Vagina (tissue), 2 donors: ENCODE data around the gene FGF6. TPM values are rescaled to one million over a fixed set of nuclear protein-coding genes. Genes with fewer than 3 reads are reported as not detected.
A peak's percentile ranks its signal among the peaks of the same experiment; 100 is the strongest.

Experiments
- DNase-seq, 2 donors: peaks; one replicate each; pipeline ENCODE4 v3.0.0-alpha.2; 2017; ENCODE audit errors: extremely low spot score in 2 of 2
- H3K27ac ChIP-seq: fragments of 200-600 bp; sonication (generic); one replicate; pipeline ENCODE4 v1.5.1; 2019
- H3K27me3 ChIP-seq: fragments of 200-600 bp; sonication (generic); one replicate; pipeline ENCODE4 v1.5.1; 2019
- H3K36me3 ChIP-seq, 2 donors: fragments of 200-600 bp; sonication (generic); one replicate each; pipeline ENCODE4 v1.5.1; 2017 to 2019
- H3K4me1 ChIP-seq: fragments of 200-600 bp; sonication (generic); one replicate; pipeline ENCODE4 v1.5.1; 2019
- H3K4me3 ChIP-seq, 2 donors: fragments of 200-600 bp; sonication (generic); 1 replicate in 1 of 2; 2 replicates in 1 of 2; pipeline ENCODE4 v1.5.1; 2016 to 2019
- H3K9me3 ChIP-seq: fragments of 200-600 bp; sonication (generic); one replicate; pipeline ENCODE4 v1.5.1; 2019
- CTCF ChIP-seq, 3 experiments: fragments of 450-650 bp in 2 of 3; fragments of 200-600 bp in 1 of 3; sonication (generic) in 1 of 3; IDR thresholded peaks; one replicate each; pipeline ENCODE4 v1.5.1; 2017 to 2019; ENCODE audit warnings: antibody characterized with exemption in 3 of 3, mild to moderate bottlenecking in 2 of 3, moderate library complexity in 2 of 3
- POLR2A ChIP-seq, 2 donors: fragments of 450-650 bp; IDR thresholded peaks; one replicate each; pipeline ENCODE4 v1.6.1; 2017; ENCODE audit warnings: antibody characterized with exemption in 2 of 2, mild to moderate bottlenecking in 2 of 2, moderate library complexity in 2 of 2
- POLR2AphosphoS5 ChIP-seq, 2 donors: sonication (generic); formaldehyde crosslinking; IDR thresholded peaks; one replicate each; pipeline ENCODE4 v1.9.0; 2017; ENCODE audit warnings: antibody characterized with exemption in 2 of 2, mild to moderate bottlenecking in 2 of 2, low read depth in 1 of 2; ENCODE audit not compliant: insufficient read depth in 1 of 2
- intact Hi-C: fragments of 100-400 bp; cut with DNase I; formaldehyde crosslinking; loops from one replicate; pipeline ENCODE4 v1.15.1; 2023
- total RNA-seq: library from RNA; depleted of rRNA; stranded (reverse); fragments of >200 nt; gene quantifications from one replicate; pipeline ENCODE4 v1.2.3, GENCODE V29; 2016

Gene FGF6
- total RNA-seq, 1 donor from 2014 or later, result not detected

GRCh38 chr12:4439736-4440135 is 5.9 kb downstream of the FGF6 start:
- no peaks in the 10 kb centered on the region for H3K27me3 ChIP-seq
- no peak overlapping the region for H3K4me3 ChIP-seq
- intact Hi-C loops, result no loop called here
- no peaks in the 10 kb centered on the region for H3K36me3 ChIP-seq
- no peak overlapping the region for H3K27ac ChIP-seq
- H3K4me1 ChIP-seq, result no peaks in the 10 kb centered on the region
- H3K9me3 ChIP-seq, result no peaks in the 10 kb centered on the region
- TF ChIP-seq CTCF (IDR thresholded peaks at IDR 0.05) (no peak), POLR2AphosphoS5 (IDR thresholded peaks at IDR 0.05; ENCODE audit: insufficient read depth in 1 of 2, low read depth in 1 of 2) (no peak), POLR2A (IDR thresholded peaks at IDR 0.05) (no peak)
- no peak for DNase-seq

- H3K4me1 ChIP-seq, result no peaks in the 10 kb centered on the region
- intact Hi-C loops, result no loop called here
- no peaks in the 10 kb centered on the region for H3K36me3 ChIP-seq
- H3K27ac ChIP-seq, result no peak overlapping the region
- H3K9me3 ChIP-seq, result no peaks in the 10 kb centered on the region
- TF ChIP-seq CTCF (IDR thresholded peaks at IDR 0.05), result no peak
- no peak for TF ChIP-seq POLR2A (IDR thresholded peaks at IDR 0.05)
- no peak for TF ChIP-seq POLR2AphosphoS5 (IDR thresholded peaks at IDR 0.05; ENCODE audit: insufficient read depth in 1 of 2, low read depth in 1 of 2)
- DNase-seq, result no peak
- H3K27me3 ChIP-seq, result no peaks in the 10 kb centered on the region
- no peak overlapping the region for H3K4me3 ChIP-seq
These were observed 6.6 kb downstream of the FGF6 start for GRCh38 chr12:4438834-4439596.

GRCh38 chr12:4435537-4435936 is 10.1 kb downstream of the FGF6 start:
- intact Hi-C loops, result no loop called here

GRCh38 chr12:4434706-4435425 is 10.7 kb downstream of the FGF6 start:
- peak; percentile 52 to 60 for DNase-seq
- Histone ChIP-seq H3K27ac (no peak overlapping the region), H3K4me3 (no peak overlapping the region), H3K9me3 (no peaks in the 10 kb centered on the region), H3K36me3 (no peaks in the 10 kb centered on the region), H3K4me1 (no peaks in the 10 kb centered on the region), H3K27me3 (no peaks in the 10 kb centered on the region)
- intact Hi-C loops, result no loop called here
- TF ChIP-seq CTCF (IDR thresholded peaks at IDR 0.05) (no peak), POLR2A (IDR thresholded peaks at IDR 0.05) (no peak), POLR2AphosphoS5 (IDR thresholded peaks at IDR 0.05; ENCODE audit: insufficient read depth in 1 of 2, low read depth in 1 of 2) (no peak)

More at GRCh38 chr12:4435537-4435936, 10.1 kb downstream of the FGF6 start:
- Histone ChIP-seq H3K9me3 (no peaks in the 10 kb centered on the region), H3K4me1 (no peaks in the 10 kb centered on the region), H3K4me3 (no peak overlapping the region), H3K36me3 (no peaks in the 10 kb centered on the region), H3K27me3 (no peaks in the 10 kb centered on the region), H3K27ac (no peak overlapping the region)
- peak in 1 of 2 donors; percentile 49 for DNase-seq
- TF ChIP-seq POLR2AphosphoS5 (IDR thresholded peaks at IDR 0.05; ENCODE audit: insufficient read depth in 1 of 2, low read depth in 1 of 2) (no peak), CTCF (IDR thresholded peaks at IDR 0.05) (no peak), POLR2A (IDR thresholded peaks at IDR 0.05) (no peak)

GRCh38 chr12:4434301-4434700 is 11.3 kb downstream of the FGF6 start:
- no peaks in the 10 kb centered on the region for H3K9me3 ChIP-seq
- DNase-seq, result peak; percentile 62 to 82
- H3K4me1 ChIP-seq, result no peaks in the 10 kb centered on the region
- H3K27me3 ChIP-seq, result no peaks in the 10 kb centered on the region
- H3K4me3 ChIP-seq, result no peak overlapping the region
- no peak for TF ChIP-seq POLR2A (IDR thresholded peaks at IDR 0.05)
- no peak for TF ChIP-seq POLR2AphosphoS5 (IDR thresholded peaks at IDR 0.05; ENCODE audit: insufficient read depth in 1 of 2, low read depth in 1 of 2)
- no peak overlapping the region for H3K27ac ChIP-seq
- no peaks in the 10 kb centered on the region for H3K36me3 ChIP-seq
- intact Hi-C loops, result no loop called here
